PC-3 (cell line): ENCODE measurements around the gene APOBEC2.

Experiments
- CTCF ChIP-seq: fragments of 300-600 bp; sonication (generic); conservative IDR thresholded peaks from 2 replicates; pipeline ENCODE4 v1.5.1; 2017; ENCODE audit warnings: antibody characterized with exemption, low read depth, mild to moderate bottlenecking, low read length
- EZH2 ChIP-seq: fragments of 300-600 bp; sonication (generic); IDR thresholded peaks from one replicate; pipeline ENCODE4 v1.6.1; 2017; ENCODE audit warnings: antibody characterized with exemption, mild to moderate bottlenecking, low read length; ENCODE audit not compliant: unreplicated experiment
- EZH2phosphoT487 ChIP-seq: fragments of 300-600 bp; sonication (generic); IDR thresholded peaks from 2 replicates; pipeline ENCODE4 v1.6.1; 2018; ENCODE audit warnings: mild to moderate bottlenecking, antibody characterized with exemption, low read length, borderline replicate concordance

DNA sequence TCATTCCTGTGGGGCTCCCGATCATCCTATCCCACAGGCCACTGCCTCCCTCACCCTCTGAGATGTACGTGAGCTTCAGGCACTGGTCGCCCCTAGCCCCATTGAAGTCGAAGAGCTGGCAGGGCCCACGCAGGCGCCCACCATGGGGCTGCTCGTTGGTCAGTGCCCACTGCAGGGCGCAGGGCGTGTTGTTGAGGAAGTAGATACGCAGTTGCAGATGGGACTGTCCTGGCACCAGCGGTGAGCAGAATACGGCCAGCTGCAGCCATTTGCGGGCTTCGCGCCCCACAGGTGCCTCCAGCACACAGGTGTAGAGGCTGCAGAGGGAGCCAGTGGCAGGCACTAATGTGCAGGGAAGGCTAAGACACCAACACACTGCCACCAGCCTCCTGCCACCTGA is 20.2 kb upstream of the APOBEC2 start:
- no peak for TF ChIP-seq CTCF
- TF ChIP-seq EZH2phosphoT487 = no peak
- TF ChIP-seq EZH2 = no peak
